Cardiac septum (tissue), 1 donor: ENCODE measurements around the gene TMEM52B. TPM values are rescaled to one million over a fixed set of nuclear protein-coding genes. Genes with fewer than 3 reads are reported as not detected.
"Not testable (repeated sequence)": the region's sequence is repeated elsewhere in the genome, so short reads cannot be mapped to it uniquely, and the experiment has no call there.

Experiments used
- DNase-seq: peaks from one replicate; pipeline ENCODE4 v3.0.0-alpha.2; 2020; ENCODE audit warnings: low spot score
- intact Hi-C: fragments of 100-400 bp; cut with DNase I; formaldehyde crosslinking; loops from one replicate; pipeline ENCODE4 v1.14.0; 2022
- total RNA-seq: library from RNA; stranded (reverse); fragmentation: NEBNext Ultra II Directional; extraction: Animal tissue kit (Norgen Biotek cat#: 25700); gene quantifications from one replicate; pipeline ENCODE4 v1.2.1, GENCODE V29; 2021
- donor health status: DM: no; HTN: no; CAD: no.

The TMEM52B gene
- total RNA-seq, 1 donor from 2014 or later, result not detected

DNA sequence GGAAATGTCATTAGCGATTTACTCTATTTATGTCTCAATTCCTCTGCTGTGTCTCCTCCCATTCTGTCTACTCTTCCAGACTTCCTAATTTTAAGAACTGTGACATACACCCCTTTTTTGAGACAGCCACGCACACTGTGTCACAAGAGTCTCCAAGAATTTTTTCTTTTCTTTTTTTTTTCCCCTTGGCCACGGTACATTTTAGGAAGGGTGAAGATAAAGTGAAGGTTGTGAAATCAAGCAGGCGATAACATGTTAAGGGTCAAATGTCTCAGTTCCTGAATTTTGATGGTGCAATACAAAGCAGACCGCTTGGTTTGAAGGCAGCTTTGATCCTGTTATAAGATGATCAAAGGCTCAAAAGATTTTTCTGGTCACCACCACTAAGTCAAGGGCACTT is 11.2 kb upstream of the TMEM52B start:
- intact Hi-C loops, result no loop called here
- no peak for DNase-seq

DNA sequence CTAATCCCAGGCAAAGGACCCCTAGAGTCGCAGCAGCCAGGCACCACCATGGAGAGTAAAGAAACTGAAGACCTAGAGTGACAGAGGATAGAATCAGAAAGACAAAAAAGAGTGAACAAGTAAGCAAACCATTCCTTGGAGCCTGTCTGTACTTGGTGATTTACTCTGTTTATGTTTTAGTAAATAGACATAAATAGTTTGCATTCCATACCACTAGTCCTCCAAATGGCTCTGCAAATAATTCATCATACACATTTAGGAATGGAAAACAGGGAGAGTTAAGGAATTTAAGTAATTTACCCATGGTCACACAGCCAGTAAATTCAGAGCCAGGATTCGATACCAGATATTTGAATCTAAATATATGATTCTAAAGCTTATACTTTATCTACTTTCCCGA is 9.7 kb upstream of the TMEM52B start:
- DNase-seq, result no peak
- intact Hi-C loops, result no loop called here

DNA sequence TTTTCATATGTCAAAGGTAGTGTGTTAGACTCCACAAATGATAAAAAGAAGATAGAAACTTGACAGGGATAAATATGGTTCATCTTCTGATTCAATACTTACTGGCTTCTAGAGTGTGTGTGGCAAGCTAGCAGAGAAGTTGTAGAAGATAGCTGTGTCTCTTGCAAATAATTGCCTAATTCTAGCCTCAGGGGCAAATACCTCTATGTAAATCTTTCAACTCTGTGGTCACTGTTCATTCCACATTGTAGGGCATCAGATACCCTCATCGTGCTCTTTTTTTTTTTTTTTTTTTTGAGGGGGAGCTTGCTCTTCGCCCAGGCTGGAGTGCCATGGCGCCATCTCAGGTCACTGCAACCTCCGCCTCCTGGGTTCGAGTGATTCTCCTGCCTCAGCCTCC is 8.6 kb upstream of the TMEM52B start:
- intact Hi-C loops, result no loop called here
- no peak for DNase-seq

DNA sequence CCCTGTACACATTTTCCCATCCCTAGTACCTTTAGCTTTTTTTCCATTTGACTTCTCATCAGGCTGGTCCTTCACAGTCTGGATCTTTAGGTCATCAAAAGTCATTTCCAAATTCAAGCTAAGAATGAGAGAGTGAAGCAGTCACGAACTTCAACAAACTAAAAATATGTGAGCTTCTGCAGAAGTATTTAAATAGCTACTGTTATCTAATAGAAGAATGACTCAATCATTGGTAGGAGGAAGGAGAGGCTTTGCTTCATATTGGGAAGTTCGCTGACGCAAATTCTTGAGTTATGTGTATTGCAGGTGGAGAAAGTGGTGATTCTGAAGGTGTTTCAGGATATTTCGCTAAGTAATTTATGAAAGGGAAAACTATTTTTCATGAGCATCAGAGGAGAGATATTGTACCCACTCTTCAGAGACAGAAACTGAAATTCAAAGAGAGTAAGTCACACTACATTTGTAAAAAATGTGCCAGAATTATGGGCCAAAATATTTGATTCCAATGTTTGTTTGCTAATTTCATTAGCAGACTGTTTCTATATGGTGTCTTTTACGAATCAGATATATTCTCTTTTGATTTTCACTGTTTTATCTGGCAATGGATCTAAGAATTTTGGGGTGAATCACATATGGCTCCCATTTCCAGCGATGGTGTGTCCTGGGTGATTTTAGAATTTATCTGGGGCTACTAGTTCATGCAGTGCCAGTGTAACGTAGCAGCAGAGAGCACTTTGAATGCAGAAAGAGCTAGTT is 6.7 kb upstream of the TMEM52B start, which contains the start of gene OLR1:
TSS of gene OLR1 (minus strand) at position 160 of the 756 bp plus-strand sequence. CDS start at position 105, 55 bp downstream.
- intact Hi-C loops, result no loop called here
- no peak for DNase-seq

DNA sequence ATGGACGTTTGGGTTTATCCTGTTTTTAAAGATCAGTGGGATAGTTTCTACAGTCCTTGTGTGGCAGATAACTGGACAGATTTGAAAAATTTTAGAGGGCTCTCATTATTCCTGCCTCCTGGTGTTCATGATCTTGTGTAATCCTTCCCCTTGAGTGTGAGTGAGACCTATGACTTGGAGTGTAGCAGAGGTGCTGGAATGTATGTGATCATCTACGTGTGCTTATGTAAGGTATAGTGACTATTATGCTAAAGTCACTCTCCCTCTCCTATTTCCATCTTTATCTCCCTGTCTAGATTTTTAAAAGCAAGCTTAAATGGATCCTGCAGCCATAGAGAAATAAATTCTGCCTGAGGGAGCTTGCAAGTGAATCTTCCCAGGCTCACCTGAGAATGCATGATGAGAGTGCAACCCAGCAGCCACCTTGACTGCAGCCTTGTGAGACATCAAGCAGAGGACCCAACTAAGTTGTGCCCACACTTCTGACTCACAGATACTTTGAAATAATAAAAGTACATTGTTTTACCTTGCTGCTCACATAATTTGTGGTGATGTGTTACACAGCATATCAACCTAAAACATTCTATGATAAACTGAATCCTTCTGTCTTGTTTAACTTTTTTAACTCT is 3.7 kb upstream of the TMEM52B start:
- no peak for DNase-seq
- intact Hi-C loops, result no loop called here

DNA sequence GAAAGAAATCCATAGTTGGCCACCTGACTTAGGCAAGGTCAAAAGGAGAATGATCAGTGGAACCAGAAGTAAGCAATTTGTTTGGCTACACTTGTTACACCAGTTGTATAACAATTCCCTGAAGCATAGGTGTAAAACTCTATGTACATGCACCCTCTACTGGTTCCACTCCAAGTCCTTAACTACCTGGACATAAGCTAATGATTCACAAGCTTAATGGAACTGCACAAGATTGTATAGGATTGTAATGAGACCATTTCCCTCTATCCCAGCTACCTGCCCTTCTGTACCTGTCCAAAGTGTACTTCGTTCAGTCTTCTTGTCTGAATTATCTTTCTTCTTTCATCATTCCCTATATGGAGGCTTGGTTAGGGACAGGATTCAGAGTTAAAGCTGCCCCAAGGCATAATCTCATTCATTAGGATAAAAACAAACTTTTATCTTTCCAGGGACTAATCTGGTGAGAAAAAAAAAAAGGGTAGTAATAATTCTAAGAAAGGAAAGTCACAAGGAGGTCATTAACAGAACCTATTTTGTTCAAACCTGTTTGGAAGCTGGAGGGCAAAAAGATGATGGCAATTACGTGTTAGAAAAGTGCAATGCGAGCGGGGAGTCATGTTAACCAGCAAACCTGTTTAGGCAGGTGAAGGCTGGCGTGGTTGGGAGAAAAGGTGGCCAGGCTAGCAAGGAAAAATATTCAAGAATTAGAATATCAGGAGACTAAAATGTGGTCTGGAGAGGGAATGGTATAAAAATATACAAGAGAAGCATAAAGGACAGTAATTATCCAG is 2.8 kb upstream of the TMEM52B start:
- no peak for DNase-seq
- intact Hi-C loops, result no loop called here

DNA sequence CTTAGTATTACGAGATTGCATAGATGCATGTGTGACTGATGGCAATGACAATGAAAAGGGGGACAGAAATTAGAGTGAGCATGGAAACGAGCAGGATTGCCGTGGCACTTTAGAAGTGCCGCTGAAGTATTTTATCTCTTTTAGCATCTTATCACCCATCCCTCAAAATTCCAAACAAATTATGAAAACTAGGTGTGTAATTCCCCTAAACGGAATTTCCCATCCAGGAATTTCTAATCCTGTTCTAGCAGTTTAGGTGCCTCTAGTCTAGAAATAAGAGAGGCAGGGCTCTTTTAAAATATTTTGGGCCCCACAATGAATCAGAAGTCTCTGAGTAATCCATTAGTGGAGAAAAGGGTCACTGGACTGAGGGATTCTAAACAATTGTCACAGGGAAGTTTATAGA is 947 bp downstream of the TMEM52B start:
- intact Hi-C loops, result no loop called here
- DNase-seq, result no peak

DNA sequence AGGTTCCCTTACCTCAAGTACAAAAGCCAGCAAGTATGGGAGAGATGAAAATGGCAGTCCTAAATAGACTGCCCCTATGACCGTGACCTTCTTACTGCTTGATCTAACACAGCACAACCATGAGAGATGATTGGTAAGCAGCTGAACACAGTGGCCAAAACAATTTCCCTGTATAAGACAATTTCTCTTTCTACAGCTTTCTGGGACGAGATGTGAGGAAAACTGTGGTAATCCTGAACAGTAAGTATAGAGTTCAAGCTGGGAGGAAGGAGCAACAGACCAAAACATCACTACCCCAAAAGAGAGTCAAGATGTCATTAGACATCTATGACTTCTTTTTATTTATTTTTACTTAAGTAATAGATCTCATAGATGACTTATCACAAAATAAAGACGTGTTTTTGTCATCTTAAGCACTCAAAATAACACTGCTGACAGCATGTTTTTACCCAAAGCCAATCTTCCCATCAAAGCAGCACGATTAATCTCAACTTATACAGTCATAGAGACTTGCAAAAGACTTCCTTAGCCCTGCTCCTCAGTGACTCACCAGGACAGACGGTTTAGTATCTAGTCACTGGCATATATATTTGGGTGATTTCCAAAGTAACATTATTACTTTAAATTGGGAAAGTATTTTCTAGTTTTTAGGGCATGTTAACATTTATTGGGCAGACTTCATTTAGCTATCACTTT is 3.7 kb downstream of the TMEM52B start:
- intact Hi-C loops, result no loop called here
- no peak for DNase-seq

DNA sequence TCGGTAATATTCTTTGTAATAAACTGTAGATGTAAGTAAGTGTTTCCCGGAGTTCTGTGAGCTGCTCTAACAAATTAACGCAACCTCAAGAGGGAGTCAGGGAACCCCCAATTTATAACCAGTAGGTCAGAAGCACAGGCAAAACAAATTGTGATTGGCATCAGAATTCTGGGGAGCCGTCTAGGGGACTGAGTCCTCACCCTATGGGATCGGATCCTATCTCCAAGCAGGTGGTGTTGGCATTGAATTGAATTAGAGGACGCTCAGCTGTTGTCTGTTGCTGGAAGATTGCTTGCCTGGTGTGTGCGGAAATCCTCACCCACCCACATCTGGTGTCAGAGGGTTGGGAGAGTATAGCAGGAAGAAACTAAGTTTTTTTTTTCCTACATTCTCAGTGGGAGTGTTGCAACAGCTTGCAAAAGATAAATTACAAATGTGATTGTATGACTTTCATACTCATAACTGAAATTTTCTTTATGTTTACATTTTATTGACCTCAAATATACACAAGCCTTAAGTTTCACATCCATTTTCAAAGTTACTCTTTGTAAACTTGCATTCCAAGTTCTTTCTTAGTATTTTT is 5.5 kb downstream of the TMEM52B start:
- no peak for DNase-seq
- intact Hi-C loops, result no loop called here

DNA sequence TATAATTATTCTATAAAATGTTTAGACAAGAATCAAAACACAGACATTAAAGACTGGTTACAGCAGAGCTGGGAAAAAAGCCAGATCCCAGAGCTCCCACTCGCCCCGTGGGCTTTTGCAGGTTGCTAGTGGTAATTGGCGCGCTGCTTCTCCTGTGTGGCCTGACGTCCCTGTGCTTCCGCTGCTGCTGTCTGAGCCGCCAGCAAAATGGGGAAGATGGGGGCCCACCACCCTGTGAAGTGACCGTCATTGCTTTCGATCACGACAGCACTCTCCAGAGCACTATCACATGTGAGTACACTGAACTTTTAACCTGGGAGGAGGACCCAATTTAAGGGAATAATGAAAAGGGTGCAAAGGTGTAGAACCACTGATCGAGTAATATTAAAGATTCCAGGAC is 7.5 kb downstream of the TMEM52B start:
- peak; percentile 84 for DNase-seq
- intact Hi-C loops, result no loop called here

DNA sequence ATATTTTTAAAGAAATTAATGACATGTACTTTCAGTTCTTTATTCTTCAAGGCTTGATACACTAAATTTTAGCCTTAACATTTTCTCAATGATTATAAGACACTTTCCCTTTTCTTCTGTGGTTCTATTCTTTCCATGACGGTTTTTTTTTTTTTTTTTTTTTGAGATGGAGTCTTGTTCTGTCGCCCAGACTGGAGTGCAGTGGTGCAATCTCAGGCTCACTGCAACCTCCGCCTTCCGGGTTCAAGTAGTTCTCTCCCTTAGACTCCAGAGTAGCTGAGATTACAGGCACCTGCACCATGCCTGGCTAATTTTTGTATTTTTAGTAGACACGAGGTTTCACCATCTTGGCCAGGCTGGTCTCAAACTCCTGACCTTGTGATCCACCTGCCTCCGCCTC is 8.1 kb downstream of the TMEM52B start:
- DNase-seq, intact Hi-C loops: not testable (repeated sequence)

DNA sequence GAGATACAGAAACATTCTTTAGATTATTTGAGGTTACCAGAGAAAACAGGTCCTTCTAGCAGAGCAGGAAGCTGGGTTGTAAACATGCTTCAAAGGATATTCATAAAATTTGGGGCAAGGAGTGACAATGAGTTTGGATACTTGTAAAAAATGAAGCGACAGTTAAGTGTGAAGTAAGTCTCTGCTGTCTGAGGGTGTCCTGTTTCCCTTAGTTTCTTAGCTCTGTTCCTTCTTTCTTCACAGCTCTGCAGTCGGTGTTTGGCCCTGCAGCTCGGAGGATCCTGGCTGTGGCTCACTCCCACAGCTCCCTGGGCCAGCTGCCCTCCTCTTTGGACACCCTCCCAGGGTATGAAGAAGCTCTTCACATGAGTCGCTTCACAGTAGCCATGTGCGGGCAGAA is 10.8 kb downstream of the TMEM52B start:
- DNase-seq, result no peak
- intact Hi-C loops, result loop anchor here (1.0 kb wide), 1 partner anchor 35 kb away; no protein-coding TSS in a partner anchor

DNA sequence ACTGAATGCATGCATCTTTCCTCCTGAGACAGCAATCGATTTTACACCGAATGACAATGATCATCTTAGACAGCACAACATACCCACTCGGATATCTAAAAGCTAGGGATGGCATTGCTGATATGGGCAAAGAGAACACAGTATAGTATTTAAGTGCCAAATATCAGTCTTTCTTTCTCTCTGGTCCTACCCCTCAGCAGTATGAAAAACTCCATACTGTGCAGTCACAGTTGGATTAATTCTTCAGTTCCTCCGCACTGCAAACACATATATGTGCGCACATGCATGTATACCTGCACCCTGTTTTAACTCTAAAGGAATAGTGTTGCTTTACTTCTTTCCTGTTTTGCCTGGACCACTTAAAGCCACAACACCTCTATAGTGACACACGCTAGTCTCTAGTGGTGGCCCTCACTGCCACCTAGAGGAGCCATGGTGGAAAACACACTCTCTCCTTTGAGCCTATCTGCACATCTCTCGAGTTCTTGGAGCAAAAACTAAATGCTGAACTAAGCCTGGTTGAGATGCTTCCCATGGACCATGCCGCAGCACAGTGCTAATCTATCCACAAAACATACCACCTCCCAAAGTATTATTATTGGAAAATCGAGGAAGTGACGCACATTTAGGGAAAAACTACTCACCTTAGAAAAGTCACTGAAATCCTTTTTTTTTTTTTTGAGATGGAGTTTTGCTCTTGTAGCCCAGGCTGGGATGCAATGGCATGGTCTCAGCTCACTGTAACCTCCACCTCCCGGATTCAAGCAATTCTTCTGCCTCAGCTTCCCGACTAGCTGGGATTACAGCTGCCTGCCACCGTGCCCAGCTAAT is 11.9 kb downstream of the TMEM52B start:
- DNase-seq, result no peak
- intact Hi-C loops, result loop anchor here (1.0 kb wide), 1 partner anchor 36 kb away; no protein-coding TSS in a partner anchor

DNA sequence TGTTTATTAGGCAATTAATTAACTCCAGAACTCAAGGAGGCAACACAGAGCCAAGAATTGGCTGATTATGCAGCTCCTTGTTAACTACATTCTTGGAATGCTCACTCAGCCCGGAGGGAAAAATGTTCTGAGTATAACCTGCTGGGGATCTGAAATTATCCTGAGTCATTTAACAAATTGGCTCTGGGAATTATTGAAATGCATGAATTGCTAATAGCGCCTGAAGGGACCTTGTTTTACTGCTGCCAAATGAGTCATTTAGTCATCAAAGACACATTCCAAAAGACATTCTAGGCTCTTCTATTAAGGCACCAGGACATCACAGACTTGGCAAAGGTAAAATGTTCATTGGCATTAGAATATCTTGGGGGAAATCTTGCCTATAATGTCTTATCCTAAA is 13.0 kb downstream of the TMEM52B start:
- DNase-seq, result no peak
- intact Hi-C loops, result no loop called here

DNA sequence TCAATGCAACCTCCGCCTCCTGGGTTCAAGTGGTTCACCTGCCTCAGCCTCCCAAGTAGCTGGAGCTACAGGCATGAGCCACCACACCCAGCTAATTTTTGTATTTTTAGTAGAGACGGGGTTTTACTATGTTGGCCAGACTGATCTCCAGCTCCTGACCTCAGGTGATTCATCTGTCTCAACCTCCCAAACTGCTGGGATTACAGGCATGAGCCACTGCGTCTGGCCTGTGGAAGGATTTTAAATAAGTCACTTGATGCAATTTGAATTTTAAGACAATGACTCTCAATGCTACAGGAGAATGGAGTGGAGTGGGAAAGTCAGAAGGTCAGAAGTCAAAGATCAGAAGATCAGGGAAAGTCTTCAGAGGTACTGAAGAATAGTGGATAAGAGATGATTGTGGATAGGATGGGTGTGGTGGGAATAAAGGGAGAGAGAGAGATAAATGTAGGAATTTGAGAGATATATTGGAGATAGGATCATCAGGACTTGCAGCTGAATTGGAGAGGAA is 15.4 kb downstream of the TMEM52B start:
- intact Hi-C loops, result no loop called here
- no peak for DNase-seq

DNA sequence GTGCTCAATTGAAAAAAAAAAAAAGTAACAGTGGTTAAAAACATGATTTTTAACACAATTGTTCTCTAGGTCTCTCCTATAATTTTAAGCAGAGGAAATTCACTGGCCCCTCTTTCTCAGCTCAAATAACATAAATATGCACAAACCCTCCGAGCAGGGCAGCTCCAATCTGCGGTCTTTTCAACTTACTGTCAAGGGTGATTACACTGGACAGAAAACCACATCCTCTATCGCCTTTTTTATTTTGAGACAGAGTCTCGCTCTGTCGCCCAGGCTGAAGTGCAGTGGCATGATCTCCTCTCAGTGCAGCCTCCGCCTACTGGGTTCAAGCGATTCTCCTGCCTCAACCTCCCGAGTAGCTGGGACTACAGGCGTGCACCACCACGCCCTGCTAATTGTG is 17.4 kb downstream of the TMEM52B start:
- no peak for DNase-seq
- intact Hi-C loops, result no loop called here

DNA sequence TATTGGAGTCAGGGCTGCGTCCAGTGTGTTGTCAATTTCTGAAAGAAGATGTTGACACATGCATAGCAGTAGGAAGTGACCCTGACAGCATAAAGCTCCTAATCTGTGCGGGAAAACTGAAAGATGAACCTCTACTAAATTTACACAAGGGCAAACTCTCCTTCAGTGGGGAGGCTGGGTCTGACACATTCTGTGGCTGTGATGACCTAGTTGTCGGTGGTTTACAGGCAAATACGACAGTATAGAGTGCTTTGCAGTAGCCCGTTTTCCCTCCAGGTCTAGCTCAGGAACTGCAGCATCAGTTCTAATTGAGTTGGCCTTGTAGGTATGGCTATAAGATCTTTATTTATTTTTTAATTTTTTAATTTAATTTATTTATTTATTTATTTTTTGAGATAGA is 19.0 kb downstream of the TMEM52B start:
- intact Hi-C loops, result no loop called here

DNA sequence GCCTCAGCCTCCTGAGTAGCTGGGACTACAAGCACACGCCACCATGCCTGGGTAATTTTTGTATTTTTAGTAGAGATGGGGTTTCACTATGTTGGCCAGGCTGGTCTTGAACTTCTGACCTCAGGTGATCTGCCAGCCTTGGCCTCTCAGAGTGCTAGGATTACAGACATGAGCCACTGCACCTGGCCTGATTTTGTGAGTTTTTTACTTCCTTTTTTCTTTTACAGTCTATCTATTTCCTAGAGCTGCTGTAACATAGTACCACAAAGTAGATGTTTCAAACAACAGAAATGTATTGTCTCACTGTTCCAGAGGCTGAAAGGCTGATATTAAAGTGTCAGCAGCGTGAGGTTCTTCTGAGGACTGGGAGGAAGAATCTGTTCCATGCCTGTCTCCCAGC is 25.7 kb downstream of the TMEM52B start:
- DNase-seq, intact Hi-C loops: not testable (repeated sequence)

More for the DNA sequence above, 19.0 kb downstream of the TMEM52B start:
- no peak for DNase-seq
